H54 (cell line): ENCODE measurements around the gene TRAPPC8.
"Not testable (repeated sequence)": the region's sequence is repeated elsewhere in the genome, so short reads cannot be mapped to it uniquely, and the experiment has no call there.

ENCODE experiments used
- DNase-seq: peaks from one replicate; pipeline ENCODE4 v3.0.0; 2011; ENCODE audit warnings: low spot score, mixed read lengths; ENCODE audit not compliant: insufficient read length
- FAIRE-seq: peaks from 3 replicates; lab custom pipeline; 2011; peaks lifted over from hg19 to GRCh38; lab: Jason Lieb, UNC
- POLR2A ChIP-seq: IDR thresholded peaks from 2 replicates; pipeline ENCODE4 v1.6.1; 2011; ENCODE audit warnings: low read depth, mild to moderate bottlenecking, low read length

The TRAPPC8 gene

DNA sequence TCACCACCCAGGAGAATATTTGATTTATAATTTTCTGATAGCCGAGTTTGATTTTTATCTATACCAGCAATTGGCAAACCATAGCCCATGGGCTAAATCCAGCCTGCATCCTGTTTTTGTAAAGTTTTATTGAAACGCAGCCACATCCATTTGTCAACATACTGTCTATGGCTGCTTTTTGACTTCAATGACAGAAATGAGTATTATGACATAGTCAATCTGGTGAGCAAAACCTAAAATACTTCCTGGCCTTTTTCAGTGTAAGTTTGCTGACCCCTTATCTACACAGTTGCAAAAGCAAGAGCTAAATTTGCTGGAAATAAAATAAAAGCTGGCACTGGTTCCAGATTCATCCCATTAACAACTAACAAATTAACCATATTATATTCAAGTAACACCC is 102.4 kb downstream of the TRAPPC8 start:
- FAIRE-seq (no peak), DNase-seq (no peak)
- no peak for TF ChIP-seq POLR2A

DNA sequence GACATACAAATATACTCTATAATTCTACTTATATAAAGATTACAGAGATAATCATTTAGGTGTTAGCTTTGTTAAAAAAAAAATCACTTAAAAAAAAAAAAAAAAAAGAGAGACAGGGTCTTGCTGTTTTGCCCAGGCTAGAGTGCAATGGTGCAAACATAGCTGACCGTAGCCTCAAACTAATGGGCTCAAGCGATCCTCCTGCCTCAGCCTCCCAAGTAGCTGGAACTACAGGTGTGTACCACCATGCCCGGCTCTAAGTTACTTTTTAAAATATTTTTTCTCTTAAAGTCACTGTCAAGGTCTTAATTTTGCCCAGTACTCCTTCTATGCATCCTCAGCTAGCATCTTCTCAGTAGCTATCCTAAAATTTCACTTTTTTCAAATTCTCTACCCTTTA is 105.0 kb downstream of the TRAPPC8 start:
- FAIRE-seq (no peak), DNase-seq (no peak)
- no peak for TF ChIP-seq POLR2A

DNA sequence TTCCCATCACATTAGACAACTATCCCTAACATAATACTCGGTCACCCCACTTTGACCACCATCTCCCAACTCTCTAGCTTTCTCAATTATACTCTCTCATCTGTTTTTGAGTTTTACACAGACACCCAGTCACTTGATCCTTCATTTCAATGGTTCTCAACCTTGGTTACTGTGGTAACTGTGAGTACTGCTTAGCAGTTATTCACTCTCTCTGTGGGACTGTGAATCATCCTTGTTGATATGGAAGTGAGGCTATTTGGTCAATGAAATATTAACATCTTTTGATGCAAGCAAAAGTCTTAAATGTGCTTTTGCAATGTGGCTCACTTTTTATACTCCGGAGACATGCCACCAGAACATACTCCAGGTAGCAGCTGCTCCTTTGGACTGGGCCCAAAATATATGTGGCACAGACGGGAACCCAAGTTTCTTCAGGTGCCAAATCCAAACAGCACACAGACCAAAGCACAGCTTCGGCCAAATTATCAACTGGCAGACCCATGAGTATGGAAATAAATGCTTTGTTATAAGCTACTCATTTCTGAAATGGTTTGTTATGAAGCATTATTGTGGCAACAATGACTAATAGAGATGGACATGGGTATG is 107.3 kb downstream of the TRAPPC8 start:
- no peak for DNase-seq
- TF ChIP-seq POLR2A = no peak
- no peak for FAIRE-seq

DNA sequence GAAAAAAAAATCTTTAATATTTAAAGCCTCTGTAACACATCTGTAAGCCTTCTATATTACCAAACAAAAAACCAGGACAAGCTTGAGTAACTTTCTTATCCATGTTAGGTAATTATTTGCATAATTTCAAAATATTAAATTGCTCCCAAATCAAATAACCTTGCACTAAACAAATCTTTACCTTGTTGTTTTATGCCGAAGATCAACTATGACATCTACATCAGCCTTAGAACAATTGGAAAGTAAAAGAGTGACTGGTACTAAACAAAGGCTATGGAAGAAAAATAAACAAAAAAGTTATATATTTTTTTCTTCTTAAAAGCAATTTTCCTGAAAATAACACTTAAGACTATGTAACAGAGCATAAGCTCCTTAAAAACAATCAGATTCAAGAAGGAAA is 111.0 kb downstream of the TRAPPC8 start:
- FAIRE-seq (no peak), DNase-seq (no peak)
- no peak for TF ChIP-seq POLR2A

DNA sequence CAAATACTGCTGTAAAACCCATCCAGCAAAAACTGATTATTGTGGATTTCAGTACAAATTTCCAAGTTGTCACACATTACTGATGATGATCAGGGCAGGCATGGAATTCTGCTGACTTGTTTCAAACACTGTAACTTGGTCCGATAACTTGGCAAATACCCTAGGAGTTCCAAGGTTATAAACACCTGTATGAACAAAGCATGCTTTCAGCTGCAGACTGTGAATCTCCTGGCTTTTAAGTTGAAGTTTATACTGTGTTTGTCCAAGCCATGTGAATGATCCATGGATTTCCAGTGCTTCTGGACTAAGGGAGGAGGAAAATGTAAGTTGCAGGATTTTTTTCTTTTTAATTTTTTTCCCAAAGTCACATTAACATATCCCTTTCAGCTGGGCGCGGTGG is 112.2 kb downstream of the TRAPPC8 start:
- DNase-seq (no peak), FAIRE-seq (no peak)
- TF ChIP-seq POLR2A = no peak

DNA sequence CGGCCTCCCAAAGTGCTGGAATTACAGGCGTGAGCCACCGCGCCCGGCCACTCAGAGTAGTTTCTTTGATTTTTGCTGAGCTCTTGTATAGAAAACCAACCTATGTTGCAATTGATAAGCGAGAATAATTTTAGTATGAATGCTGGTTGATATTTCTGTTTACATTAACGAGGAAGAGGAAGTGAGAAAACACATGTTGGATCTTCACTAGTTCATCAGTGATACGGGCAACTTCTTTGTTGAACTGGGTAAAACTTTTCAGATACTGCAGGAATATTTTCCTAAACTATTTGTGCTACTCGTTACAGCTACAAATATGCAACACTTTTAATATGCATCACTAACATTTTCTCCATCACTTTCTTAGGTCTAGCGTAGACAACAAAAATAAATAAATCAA is 114.3 kb downstream of the TRAPPC8 start:
- FAIRE-seq = no peak
- no peak for TF ChIP-seq POLR2A
- DNase-seq = no peak

DNA sequence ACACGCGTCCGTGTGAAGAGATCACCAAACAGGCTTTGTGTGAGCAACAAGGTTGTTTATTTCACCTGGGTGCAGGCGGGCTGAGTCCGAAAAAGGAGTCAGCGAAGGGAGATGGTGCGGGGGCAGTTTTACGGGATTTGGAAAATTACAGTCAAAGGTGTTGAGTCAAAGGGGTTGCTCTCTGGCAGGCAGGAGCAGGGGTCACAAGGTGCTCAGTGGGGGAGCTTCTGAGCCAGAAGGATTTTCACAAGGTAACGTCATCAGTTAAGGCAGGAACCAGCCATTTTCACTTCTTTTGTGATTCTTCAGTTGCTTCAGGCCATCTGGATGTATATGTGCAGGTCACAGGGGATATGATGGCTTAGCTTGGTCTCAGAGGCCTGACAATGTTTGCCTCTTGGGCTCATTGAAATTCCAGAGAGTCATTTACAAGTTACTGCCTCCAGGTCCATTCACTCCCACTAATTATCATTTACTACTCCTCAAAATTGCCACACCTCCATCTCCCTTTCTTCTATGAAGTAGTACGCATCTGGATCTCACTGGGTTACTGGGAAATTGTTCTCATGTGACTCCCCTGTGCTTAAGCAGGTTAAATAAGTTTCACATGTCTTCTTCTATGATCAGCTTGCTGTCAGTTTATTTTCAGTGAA is 116.1 kb downstream of the TRAPPC8 start:
- DNase-seq, FAIRE-seq: not testable (repeated sequence)

DNA sequence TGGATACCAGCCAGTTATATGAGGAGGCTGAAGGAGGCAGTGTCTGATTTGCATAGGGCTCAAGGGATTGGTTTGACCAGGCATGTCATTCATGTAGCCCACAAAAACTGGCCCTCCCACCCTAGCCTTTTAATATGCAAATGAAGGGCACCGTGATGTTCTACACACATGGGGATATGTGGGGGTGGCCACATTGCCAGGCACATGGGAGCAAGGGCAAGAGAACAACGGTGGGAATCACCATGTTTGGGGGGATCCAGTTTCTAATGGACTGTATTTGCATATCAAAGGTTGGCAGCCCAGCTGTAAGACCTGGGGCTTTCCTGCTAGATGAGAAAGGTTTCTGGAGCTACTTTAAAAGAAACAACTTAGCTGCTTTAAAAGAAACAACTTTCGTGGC is 117.2 kb downstream of the TRAPPC8 start:
- DNase-seq (no peak), FAIRE-seq (no peak)
- no peak for TF ChIP-seq POLR2A

DNA sequence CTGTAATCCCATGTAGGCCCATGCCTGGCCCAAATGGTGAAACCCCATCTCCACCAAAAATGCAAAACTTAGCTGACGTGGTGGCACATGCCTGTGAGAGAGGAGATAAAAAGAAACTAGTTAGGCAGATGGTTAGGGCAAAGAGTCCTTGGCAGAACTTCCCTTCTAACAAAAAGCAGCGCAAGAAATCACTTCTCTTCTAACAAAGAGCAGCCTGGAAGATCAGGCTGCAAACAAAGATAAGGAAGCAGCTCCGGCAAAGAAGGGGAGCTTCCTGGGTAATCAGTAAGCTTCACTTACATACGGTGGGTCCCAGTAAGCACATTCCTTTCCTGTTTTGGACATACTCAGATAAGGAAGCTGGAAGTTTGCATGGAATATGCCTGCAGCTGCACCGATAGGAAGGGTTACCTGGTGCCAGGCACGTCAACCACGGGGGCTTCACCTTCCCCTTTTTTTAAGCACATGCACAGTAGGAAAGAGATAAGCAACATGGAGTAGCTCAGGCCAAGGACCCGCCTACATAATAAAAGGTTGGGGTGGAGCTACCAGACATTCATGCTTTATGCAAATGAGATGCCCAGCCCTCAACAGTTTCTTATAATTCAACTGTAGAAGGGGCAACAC is 121.3 kb downstream of the TRAPPC8 start:
- FAIRE-seq (no peak), DNase-seq (no peak)
- TF ChIP-seq POLR2A = no peak

DNA sequence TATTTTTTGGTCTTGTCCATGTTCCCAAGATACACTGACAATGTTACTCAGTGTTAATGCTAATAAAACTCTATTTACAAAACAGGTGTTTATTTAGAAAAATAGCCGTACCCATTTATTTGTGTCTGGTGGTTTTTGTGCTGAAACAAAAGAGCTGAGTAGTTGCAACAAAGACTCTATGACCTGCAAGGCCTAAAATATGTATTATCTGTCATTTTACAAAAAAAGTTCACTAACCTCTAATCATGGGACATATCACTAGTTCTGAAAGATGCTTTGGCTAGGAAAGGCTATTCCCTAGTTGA is 123.1 kb downstream of the TRAPPC8 start:
- TF ChIP-seq POLR2A = no peak
- DNase-seq = no peak
- FAIRE-seq = no peak

DNA sequence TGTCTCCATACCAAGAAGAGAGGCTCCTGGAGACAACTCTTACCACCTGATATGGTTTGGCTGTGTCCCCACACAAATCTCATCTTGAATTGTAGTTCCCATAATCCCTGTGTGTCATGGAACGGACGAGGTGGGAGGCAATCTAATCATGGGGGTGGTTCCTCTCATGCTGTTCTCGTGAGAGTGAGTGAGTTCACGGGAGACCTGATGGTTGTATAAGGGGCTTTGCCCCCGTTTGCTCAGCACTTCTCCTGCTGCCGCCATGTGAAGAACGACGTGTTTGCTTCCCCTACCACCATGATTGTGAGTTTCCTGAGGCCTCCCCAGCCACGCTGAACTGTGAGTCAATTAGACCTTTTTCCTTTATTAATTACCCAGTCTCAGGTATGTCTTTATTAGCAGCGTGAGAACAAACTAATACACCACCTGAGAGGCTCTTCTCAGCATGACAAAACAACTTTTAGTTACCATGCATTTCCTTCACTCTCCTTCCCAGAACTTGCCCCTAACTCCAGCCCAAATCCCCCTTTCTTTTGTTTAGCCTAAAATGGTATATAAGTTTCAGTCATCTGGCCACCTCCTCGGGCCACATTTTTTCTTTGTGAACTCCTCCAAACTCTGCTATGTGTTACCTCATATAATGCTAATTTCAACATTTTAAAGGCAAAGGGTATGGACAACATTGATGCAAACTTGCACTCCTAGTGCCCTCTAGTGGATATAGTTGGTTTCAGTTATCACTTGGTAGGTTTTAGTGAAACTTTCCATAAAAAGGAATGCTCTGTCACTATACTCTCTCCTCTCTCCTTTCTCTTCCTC is 123.6 kb downstream of the TRAPPC8 start:
- no peak for TF ChIP-seq POLR2A
- FAIRE-seq (peak; percentile 15), DNase-seq (peak; percentile 2)

DNA sequence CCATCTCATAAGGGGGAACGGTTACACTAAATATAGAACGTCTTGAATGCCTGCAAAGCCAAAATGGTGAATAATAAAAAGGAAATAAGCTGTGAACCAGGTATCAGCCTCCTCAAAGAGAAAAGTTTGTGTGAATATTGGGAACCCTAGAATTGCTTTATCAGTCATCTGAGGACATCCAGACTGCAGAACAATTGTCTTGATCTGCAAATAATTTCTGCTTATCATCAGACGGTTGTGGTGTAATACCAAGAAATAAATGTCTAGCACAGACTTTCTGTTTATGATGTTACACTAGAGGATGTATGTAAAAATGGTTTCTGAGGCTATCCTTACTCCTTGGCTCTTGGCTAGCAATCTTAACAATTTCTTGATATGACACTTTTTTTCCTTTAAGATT is 128.8 kb downstream of the TRAPPC8 start:
- no peak for TF ChIP-seq POLR2A
- DNase-seq (no peak), FAIRE-seq (no peak)

DNA sequence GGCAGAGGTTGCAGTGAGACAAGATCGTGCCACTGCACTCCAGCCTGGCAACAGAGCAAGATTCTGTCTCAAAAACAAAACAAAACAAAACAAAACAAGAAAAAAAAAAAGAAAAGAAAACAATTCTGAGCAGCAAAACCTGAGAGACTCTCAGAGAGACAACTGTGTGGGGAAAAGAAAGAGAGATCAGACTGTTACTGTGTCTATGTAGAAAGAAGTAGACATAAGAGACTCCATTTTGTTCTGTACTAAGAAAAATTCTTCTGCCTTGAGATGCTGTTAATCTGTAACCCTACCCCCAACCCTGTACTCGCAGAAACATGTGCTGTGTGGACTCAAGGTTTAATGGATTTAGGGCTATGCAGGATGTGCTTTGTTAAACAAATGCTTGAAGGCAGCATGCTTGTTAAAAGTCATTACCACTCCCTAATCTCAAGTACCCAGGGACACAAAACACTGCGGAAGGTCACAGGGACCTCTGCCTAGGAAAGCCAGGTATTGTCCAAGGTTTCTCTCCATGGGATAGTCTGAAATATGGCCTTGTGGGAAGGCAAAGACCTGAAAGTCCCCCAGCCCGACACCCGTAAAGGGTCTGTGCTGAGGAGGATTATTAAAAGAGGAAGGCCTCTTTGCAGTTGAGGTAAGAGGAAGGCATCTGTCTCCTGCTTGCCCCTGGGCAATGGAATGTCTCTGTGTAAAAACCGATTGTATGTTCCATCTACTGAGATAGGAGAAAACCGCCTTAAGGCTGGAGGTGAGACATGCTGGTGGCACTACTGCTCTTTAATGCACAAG is 132.4 kb downstream of the TRAPPC8 start:
- DNase-seq, FAIRE-seq: not testable (repeated sequence)

DNA sequence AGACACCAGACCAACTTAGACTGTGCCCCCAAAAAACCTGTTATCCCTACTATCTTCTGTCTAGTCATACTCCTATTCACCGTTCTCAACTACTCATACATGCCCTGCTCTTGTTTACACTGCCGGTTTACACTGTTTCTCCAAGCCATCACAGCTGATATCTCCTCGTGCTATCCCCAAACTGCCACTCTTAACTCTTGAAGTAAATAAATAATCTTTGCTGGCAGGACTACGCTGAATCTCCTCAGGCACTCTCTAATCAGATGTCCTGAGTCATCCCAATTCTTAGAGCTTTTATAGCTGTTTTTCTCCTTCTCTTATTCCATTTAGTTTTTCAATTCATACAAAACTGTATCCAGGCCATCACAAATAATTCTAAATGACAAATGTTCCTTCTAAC is 133.9 kb downstream of the TRAPPC8 start:
- DNase-seq, FAIRE-seq: not testable (repeated sequence)
